A549 (cell line): ENCODE results near the gene TMIGD2. TPM values are rescaled to one million over a fixed set of nuclear protein-coding genes. Genes with fewer than 3 reads are reported as not detected.

Source experiments
- ATAC-seq, 2 experiments: fragments of 200-7000 bp in 1 of 2; fragments of >200 bp in 1 of 2; cut with Nextera tagmentation in 1 of 2; cut with Tn5 transposase in 1 of 2; 3 replicates each; pipeline versions ENCODE4 v1.8.0 to v1.9.1; 2018 to 2020; ENCODE audit warnings: mild to moderate bottlenecking in 1 of 2, moderate library complexity in 1 of 2
- CTCF ChIA-PET: fragments of 300-600 bp; sonication (Branson Sonifier 250); formaldehyde crosslinking; extraction: SDS; loops from one replicate; lab custom pipeline; 2021; ENCODE audit warnings: antibody characterized with exemption, inconsistent platforms; lab: Yijun Ruan, JAX
- POLR2A ChIA-PET: fragments of 350-600 bp; formaldehyde crosslinking; extraction: SDS; loops from one replicate; lab custom pipeline; 2021; ENCODE audit warnings: antibody characterized with exemption, inconsistent platforms; lab: Yijun Ruan, JAX
- DNase-seq, 2 experiments: peaks; one replicate each; pipeline versions ENCODE4 v3.0.0 to v3.0.0-alpha.2; 2011 to 2016; ENCODE audit warnings: low read depth in 1 of 2, low spot score in 1 of 2
- FAIRE-seq: peaks from 2 replicates; lab custom pipeline; 2011; peaks lifted over from hg19 to GRCh38; lab: Jason Lieb, UNC
- H3K27ac ChIP-seq, 2 experiments: fragments of >200 bp; sonication (Bioruptor Twin); formaldehyde crosslinking; 3 replicates each; pipeline ENCODE4 v1.5.1; 2016 to 2017
- H3K4me1 ChIP-seq: fragments of >200 bp; sonication (Bioruptor Twin); formaldehyde crosslinking; 3 replicates; pipeline ENCODE4 v1.6.1; 2016
- H3K4me2 ChIP-seq: fragments of >200 bp; sonication (Bioruptor Twin); formaldehyde crosslinking; 3 replicates; pipeline ENCODE4 v1.6.1; 2016
- H3K4me3 ChIP-seq: fragments of >200 bp; sonication (Bioruptor Twin); formaldehyde crosslinking; 3 replicates; pipeline ENCODE4 v1.5.1; 2016
- H3K9me3 ChIP-seq: fragments of >200 bp; sonication (Bioruptor Twin); formaldehyde crosslinking; 3 replicates; pipeline ENCODE4 v1.6.1; 2016
- CBX2 ChIP-seq: fragments of 200-600 bp; sonication (generic); IDR thresholded peaks from 2 replicates; pipeline ENCODE4 v1.6.1; 2016; ENCODE audit warnings: low read depth, mild to moderate bottlenecking, borderline replicate concordance
- CBX8 ChIP-seq: fragments of 200-600 bp; sonication (generic); IDR thresholded peaks from 2 replicates; pipeline ENCODE4 v1.6.1; 2016
- E2F6 ChIP-seq: IDR thresholded peaks from 2 replicates; pipeline ENCODE4 v1.6.1; 2012; ENCODE audit warnings: low read depth, borderline replicate concordance
- EP300 ChIP-seq, 2 experiments: fragments of >200 bp; sonication (Bioruptor Twin); formaldehyde crosslinking; IDR thresholded peaks; 2 replicates in 1 of 2; 3 replicates in 1 of 2; pipeline ENCODE4 v1.6.1; 2016 to 2017
- FOSB ChIP-seq: fragments of 250-450 bp; sonication (Bioruptor Pico); IDR thresholded peaks from 2 replicates; pipeline ENCODE4 v1.5.0; 2020; ENCODE audit warnings: mild to moderate bottlenecking, moderate library complexity
- HOXA7 ChIP-seq: fragments of 250-450 bp; sonication (Bioruptor Pico); IDR thresholded peaks from 2 replicates; pipeline ENCODE4 v1.5.0; 2020; ENCODE audit warnings: mild to moderate bottlenecking, moderate library complexity
- HOXB13 ChIP-seq: fragments of 250-450 bp; sonication (Bioruptor Pico); IDR thresholded peaks from 2 replicates; pipeline ENCODE4 v1.5.0; 2020; ENCODE audit warnings: low read depth, mild to moderate bottlenecking, moderate library complexity
- KDM1A ChIP-seq: fragments of 200-600 bp; sonication (generic); IDR thresholded peaks from 2 replicates; pipeline ENCODE4 v1.6.1; 2016; ENCODE audit warnings: low read depth, mild to moderate bottlenecking
- MAFK ChIP-seq: fragments of 450-650 bp; IDR thresholded peaks from 2 replicates; pipeline ENCODE4 v1.6.1; 2014; ENCODE audit not compliant: partially characterized antibody
- POLR2AphosphoS2 ChIP-seq: conservative IDR thresholded peaks from 2 replicates; pipeline ENCODE4 v1.6.1; 2012; ENCODE audit warnings: low read length, improper control_type of control experiment, inconsistent platforms
- REST ChIP-seq: fragments of 200-600 bp; sonication (generic); IDR thresholded peaks from 2 replicates; pipeline ENCODE4 v1.6.1; 2016; ENCODE audit warnings: antibody characterized with exemption, mild to moderate bottlenecking, moderate library complexity
- SMC3 ChIP-seq: fragments of >200 bp; sonication (Bioruptor Twin); formaldehyde crosslinking; IDR thresholded peaks from 3 replicates; pipeline ENCODE4 v1.6.1; 2018; ENCODE audit warnings: inconsistent platforms
- TFCP2L1 ChIP-seq: fragments of 250-450 bp; sonication (Bioruptor Pico); IDR thresholded peaks from 2 replicates; pipeline ENCODE4 v1.5.0; 2021; ENCODE audit warnings: mild to moderate bottlenecking
- WGBS: methylation state at CpG from one replicate; pipeline ENCODE4 v1.1.6; 2017; ENCODE audit errors: missing lambda C conversion rate; 5-methylcytosine and 5-hydroxymethylcytosine counted together
- polyA plus RNA-seq, 4 experiments: library from polyadenylated mRNA; depleted of rRNA in 3 of 4; stranded (reverse); fragments of >200 nt; fragmentation: RNase III in 1 of 4; extraction: RNeasy Plus Mini Kit Qiagen cat#74134 plus additional on column Dnase treatment in 1 of 4; gene quantifications; 2 replicates in 3 of 4; 3 replicates in 1 of 4; pipeline ENCODE4 v1.2.3, GENCODE V29; 2011 to 2017

Gene TMIGD2
- polyA plus RNA-seq, 2 of the 4 experiments (the other 2 are of a cell fraction): not detected

GRCh38 chr19:4264812-4265211 is 37.4 kb downstream of the TMIGD2 start:
- no peaks in the 10 kb centered on the region for H3K4me1 ChIP-seq
- no peak for FAIRE-seq
- DNase-seq: no peak
- H3K27ac ChIP-seq: no peak overlapping the region
- H3K4me3 ChIP-seq: no peak overlapping the region
- H3K9me3 ChIP-seq: no peaks in the 10 kb centered on the region
- no peak overlapping the region for H3K4me2 ChIP-seq
- no peak for ATAC-seq
- TF ChIP-seq REST (no peak), SMC3 (no peak), POLR2AphosphoS2 (no peak), KDM1A (no peak), MAFK (no peak), HOXB13 (CRISPR knock-in tag) (no peak)
- 95% methylated on average over 4 of the region's 4 CpGs for WGBS
- CTCF ChIA-PET: no interaction called here
- POLR2A ChIA-PET: no interaction called here

GRCh38 chr19:4260613-4261191 is 41.5 kb downstream of the TMIGD2 start:
- ATAC-seq: no peak

More at GRCh38 chr19:4260613-4261191, 41.5 kb downstream of the TMIGD2 start:
- no peak overlapping the region for H3K4me2 ChIP-seq
- H3K9me3 ChIP-seq: no peaks in the 10 kb centered on the region; the same call in 2 of the 3 replicates
- no peaks in the 10 kb centered on the region for H3K4me1 ChIP-seq
- DNase-seq: no peak
- POLR2A ChIA-PET: no interaction called here
- WGBS: 91% methylated on average over 11 of the region's 11 CpGs
- TF ChIP-seq REST (no peak), FOSB (CRISPR knock-in tag) (no peak), E2F6 (no peak), TFCP2L1 (CRISPR knock-in tag) (no peak), HOXA7 (CRISPR knock-in tag) (no peak), CBX2 (no peak), CBX8 (no peak), EP300 (IDR thresholded peaks at IDR 0.05) (no peak)
- TF ChIP-seq, all 56 proteins: peak for 0
- CTCF ChIA-PET: interaction anchor here (0.9 to 1.6 kb wide), 3 partner anchors 12 to 140 kb away, joined by 3 to 4 read pairs (median 3); no protein-coding TSS in a partner anchor
- H3K27ac ChIP-seq: no peak overlapping the region
- no peak overlapping the region for H3K4me3 ChIP-seq
- FAIRE-seq: no peak
